GM19351 (cell line): ENCODE data around the gene FRMPD4.

Source experiments
- ATAC-seq: cut with Tn5 transposase; IDR thresholded peaks from one replicate; pipeline ENCODE4 v1.9.1; 2021; ENCODE audit warnings: mild to moderate bottlenecking, moderate library complexity; ENCODE audit not compliant: unreplicated experiment

Gene FRMPD4

DNA sequence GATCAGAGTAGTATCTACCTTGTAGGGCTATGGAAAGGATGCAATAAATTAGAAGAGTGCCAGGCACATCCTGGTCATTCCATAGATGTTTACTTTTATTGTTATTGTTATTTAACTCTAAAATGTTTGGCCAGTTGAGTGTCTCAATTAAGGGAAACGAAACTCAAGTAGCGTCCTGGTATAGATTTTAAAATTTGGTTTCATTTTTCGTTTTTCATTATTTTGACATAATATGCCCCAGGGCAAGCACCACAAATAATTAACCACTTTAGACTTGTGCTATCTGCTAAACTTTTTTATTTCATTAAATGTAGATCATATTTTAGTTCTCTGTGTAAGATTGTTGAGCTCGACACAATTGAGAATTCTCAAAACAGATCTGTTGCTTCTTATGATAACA is 473.2 kb downstream of the FRMPD4 start:
- ATAC-seq, result no peak

DNA sequence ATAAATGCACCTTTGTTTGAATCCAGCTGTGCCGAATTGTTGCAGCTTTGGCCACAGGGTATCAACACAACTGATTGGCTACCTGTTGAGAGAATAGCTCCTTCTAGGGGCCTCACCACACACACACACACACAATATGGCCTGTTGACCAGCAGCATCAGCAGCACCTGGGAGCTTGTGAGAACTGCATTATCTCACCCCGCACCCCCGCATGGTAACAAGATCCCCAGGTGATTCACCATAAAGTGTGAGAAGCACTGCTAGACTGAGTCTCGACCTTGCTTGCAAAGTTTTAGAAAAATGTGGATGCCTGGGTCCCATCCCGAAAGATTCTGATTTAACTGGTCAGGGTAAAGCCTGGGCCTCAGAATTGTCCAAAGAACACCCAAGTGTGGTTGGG is 476.0 kb downstream of the FRMPD4 start:
- ATAC-seq, result no peak

DNA sequence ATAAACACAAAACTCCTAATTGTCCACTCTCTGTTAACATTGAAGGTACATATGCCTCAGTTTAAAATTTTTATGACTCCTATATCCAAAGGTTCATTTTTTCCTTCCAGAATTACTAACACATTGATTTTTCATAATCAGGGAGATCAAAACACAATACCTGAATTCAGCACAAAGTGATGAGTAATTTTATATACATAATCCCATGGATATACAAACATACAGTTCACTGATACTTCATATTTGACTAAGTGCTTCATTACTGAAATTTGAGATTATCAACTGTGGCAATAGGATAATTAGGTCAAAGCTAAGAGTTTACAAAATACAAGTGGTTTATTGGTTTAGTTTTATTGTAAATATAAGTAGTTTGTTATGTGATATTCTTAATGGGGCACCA is 476.8 kb downstream of the FRMPD4 start:
- no peak for ATAC-seq

DNA sequence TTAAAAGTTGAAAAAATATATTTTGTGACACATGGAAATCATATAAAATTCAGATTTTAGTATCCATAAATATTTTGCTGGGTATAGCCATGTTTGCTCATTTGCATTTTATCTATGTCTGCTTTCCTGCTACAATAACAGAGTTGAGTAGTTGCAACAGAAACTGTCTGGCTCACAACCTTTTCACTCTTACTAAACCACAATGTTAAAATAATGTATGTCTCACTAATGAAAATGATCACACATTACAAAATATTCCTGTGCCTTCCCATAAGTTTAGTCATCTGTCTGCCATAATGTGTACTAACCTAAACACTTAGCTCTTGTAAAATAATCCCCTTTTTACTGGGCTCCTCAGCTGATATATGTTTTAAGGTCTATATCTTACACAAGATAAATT is 479.0 kb downstream of the FRMPD4 start:
- ATAC-seq, result no peak

DNA sequence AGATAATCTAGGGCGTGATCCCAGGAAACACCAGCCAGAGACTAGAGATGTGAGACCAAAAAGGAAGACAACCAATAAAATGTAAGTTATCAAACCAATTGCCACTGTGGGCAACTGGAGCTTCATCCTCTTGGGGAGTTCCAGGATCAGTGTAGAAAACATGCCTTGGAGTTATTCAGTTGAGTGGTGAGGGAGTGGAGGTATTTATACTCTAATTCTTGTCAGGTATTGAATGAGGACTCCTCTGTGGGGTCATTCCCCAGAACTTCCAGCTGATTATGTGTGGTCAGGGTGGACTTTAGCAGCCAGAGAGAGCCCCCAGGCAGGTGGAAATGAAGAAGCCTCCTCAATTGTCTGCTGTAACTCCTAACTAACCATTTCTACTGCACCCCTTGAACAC is 509.0 kb downstream of the FRMPD4 start:
- ATAC-seq, result no peak

DNA sequence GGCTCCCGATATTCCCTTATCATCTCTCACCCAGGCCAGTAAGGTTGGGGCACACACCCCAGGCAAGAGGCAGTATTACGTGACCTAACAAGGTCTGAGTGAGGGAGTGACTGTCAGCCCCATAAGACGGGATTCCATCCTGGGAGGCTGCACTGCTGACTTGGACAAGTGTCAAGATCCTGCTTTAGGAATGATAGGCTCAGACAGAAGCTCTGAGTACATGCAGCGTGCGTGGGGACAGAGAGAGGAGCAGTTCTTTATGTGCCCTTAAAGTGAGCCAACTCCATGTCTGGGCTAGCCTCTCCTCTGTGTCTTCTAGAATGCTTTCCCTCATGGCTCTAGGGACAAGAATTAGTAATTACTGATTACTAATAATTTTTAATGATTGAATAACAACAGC is 510.7 kb downstream of the FRMPD4 start:
- no peak for ATAC-seq

DNA sequence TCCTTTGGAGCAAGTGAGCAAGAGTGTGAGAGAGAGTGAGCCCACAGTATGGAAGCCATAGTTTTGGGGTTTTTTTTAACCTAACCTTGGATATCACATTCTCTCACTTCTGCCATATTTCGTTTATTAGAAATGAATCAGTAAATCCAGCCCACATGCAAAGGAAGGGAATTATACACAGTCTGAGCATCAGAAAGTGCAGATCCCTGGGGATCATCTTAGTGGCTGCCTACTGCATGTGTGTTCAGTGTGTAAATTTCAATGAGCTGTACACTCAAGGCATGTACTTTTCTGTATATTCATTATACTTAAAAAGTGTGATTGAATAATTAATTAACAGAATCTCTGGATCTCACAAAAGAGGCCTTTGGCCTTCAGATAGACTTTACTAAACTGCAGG is 519.2 kb downstream of the FRMPD4 start:
- no peak for ATAC-seq

DNA sequence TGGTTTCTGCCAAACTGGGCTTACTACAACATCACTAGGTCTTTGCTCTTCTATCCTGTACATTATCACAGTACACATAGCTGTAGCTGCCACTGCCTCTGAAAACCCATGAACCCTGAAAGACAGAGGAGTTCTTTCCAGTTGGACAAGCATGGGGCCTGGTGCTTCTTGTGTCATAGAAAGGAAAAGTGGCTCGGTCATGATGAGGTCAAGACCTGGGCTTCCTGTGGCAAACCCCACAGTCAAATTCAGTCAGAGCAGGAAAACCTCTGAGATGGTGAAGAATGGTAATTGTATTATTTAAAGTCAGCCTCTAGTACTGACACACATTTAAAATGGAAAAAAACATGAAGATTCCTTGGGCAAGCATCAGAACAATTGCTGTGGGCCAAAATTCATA is 519.6 kb downstream of the FRMPD4 start:
- ATAC-seq, result peak; percentile 84

DNA sequence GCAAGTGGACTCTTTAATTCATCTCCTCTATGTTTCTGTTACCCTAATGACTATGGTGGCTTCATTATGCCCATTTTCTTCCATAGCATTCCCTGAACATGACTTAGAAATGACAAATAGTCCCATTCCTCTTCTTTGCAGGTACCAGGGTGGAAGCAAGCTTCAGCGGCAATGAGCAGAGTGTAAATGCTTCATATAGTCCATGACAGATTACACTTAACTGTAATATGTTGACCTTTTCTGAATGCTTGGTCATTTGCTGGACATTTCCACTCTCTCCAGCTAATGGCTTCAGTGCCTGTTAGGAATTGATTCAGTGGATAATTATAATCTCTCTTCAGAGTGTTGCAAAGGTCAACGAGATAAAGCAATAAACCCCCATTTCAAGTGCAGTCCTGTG is 523.2 kb downstream of the FRMPD4 start:
- no peak for ATAC-seq

DNA sequence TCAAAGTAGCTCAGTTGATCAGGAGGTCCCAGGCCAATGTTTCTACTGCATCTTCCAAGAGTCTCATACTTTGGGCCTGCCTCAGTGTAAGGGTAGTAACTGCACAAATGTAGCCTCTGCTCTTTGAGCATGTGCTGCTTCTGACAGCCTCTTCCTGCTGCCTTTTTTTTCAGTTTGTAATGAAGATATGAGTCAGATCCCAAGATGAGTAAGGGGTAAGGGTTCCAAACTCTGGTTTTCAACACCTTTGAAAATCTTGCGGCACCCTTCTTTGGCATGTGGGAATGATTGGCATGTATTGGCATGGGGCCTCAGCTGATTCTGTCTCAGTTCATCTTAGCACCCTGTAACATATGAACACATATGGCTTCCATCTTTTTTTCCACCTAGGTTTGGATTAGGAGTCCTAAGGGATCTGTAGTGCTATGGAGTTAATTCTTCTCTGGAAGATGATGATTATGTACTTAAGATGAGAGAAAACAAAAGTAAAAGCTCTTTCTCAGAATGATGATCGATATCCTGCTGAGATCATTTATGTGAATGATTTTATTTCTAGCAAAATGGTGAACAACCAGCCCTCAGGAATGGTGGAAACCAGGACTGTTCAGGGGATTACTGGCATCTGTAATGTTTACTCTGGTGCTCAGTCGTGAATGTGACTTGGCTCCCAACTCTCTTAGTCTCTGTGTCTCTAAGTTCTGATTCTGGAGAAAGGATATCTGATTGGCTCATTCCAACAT is 534.3 kb downstream of the FRMPD4 start:
- ATAC-seq, result no peak

DNA sequence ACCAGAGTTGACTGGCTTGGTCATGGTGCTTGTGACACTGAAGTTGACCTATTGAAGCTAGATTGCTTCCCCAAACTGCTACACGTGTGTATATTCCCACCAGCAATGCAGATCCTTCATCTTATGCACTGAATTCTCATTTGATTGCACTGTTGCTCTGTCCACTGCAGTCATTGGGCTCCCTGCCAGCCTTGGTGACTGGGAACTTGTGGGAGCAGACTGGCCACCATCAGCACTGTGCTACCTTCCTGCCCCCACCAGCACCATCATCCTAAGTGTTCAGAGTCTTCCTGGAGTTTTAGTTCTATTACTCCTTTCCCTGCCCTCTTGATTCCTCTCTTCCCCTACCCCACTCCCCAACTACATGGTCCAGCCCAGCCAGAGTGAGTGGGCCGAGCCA is 535.2 kb downstream of the FRMPD4 start:
- no peak for ATAC-seq

DNA sequence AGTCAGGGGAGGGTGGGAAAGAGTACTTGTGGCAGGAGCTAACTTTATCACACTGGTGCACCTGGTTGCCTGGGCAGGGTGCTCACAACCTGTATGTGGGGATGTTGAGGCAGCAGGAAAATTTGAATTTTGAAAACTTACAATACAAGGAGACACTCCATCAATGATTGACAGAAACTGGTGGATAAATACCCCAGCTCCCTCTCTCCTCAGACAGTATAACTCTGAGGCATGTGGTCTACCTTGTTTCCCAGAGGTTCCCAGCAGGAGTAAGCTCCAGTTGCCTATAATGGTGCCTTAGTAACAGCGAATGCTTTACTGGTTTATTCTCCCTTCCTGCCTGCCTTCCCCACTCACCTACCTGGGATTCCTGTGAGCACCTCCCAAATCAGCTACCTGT is 541.2 kb downstream of the FRMPD4 start:
- ATAC-seq, result no peak

DNA sequence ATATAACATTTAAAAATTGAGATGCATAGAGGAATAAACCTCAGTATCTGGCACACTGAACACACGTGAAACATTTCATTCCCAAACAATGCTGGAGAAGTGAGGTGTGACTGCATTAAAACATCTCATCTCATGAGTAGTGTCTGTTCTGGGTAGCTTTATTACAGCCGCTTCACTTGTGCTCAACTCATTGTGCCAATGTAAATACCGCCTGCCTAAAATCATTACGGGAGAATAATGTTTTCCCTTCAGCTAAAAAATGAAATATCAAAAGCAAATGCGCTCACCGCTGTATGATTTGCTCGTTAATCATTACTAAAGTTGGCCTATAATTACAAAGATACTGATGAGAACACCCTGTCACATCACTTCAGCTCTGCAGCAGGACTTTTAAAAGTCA is 542.8 kb downstream of the FRMPD4 start:
- no peak for ATAC-seq

DNA sequence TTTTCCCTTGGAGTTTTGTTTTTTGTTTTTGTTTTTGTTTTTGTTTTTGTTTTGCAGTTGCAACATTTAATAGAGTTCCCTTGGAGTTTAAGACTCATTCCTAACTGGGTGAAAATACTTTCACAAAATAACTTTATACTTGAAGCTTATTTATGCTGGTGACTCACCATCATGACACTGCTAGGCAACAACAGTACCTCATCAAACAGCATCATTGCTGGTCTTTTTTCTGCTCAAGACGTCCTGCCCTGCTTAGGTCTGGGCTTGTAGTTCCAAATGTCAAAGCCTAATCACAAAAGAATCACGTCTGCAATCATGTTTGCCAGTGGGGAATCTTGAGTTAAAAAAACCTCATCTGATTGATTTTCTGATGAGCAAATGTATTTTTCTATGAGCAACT is 547.3 kb downstream of the FRMPD4 start:
- no peak for ATAC-seq

DNA sequence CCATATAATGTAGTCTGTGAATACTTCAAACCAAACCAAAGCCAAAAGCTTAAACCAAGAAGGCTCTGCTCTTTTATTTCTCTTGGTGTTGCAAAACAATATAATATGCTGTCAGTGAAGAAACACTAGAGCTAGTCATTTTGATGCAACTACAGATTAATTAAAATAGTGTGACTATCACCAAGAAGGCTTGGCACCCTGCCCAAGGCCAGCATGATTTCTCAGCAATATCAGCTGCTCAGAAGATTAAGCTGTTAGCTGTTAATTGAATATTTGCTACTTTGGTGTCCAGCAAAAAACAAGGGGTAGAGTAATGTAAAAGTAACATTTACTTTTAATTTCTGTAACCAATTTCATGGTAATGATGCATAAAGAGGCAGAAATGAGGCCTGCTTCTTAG is 548.1 kb downstream of the FRMPD4 start:
- ATAC-seq, result no peak

DNA sequence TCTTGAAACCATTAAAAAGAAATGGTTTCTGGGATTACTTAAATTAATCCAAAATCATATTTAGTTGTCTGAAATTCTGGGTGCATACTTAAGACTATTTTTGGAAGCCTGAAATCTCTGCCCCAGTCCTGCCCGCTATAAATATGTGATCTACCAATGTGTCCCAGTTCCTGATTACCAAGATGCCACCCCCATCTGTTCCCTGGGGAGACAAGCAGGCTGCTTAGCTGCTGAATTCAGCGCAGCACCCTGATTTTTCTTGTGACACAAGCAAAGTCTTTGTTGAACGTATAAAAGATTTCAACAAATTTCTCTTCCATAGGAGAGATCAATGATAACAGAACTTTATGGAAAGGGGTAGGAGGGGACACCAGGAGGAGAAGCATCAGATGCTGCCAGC is 552.4 kb downstream of the FRMPD4 start:
- ATAC-seq, result no peak

DNA sequence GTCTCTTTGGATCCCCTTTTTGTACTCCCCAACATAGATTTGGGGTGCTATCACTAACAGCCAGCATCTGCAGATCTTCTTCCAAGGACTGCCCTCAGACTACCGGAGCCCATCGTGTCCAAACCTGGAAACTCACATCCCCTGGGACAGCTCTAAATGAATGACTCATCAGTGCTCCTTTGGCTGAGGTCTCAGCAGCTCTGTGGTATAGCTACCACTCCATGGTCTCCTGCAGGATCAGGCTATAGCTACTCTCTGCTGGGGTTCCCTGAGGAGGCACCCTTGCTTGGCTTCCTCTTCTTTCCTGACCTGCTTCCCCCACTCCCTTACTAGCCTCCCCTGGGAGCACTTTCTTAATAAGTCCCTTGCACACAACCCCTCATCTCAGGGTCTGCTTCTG is 555.5 kb downstream of the FRMPD4 start:
- ATAC-seq, result no peak

DNA sequence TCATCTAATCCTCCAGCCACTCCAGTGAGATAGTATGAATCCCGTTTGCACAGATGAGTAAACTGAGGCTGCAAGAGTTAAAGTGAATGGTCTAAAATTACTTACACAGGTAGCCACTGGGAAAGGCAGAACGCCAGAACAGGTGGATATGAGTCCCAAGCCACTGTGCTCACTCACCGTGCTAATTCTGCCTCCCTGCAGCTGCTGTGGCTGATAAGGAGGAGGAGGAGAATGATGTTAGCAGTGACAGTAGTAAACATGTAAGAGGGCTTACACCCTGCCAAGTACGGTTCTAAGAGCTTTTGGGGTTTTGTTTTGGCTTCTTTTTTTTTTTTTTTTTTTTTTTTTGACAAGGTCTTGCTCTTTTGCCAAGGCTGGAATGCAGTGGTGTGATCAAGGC is 562.5 kb downstream of the FRMPD4 start:
- no peak for ATAC-seq

DNA sequence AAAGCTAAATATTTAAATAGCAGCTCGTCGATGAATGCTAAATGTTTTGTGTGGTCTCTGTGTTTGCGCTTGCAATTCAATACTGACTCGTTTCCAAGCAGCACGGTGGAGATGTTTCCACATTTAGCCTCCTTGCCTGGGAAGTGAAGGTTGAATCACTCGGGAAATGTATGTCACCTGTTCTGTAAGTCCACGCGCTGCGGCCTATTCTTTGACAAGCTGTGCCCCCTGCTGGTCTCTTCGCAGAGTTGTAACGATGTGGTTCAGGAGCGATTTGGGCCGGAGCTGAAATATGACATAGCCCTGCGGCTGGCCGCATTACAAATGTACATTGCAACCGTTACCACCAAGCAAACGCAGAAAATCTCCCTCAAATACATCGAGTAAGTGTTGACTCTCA is 563.4 kb downstream of the FRMPD4 start:
- peak; percentile 87 for ATAC-seq

DNA sequence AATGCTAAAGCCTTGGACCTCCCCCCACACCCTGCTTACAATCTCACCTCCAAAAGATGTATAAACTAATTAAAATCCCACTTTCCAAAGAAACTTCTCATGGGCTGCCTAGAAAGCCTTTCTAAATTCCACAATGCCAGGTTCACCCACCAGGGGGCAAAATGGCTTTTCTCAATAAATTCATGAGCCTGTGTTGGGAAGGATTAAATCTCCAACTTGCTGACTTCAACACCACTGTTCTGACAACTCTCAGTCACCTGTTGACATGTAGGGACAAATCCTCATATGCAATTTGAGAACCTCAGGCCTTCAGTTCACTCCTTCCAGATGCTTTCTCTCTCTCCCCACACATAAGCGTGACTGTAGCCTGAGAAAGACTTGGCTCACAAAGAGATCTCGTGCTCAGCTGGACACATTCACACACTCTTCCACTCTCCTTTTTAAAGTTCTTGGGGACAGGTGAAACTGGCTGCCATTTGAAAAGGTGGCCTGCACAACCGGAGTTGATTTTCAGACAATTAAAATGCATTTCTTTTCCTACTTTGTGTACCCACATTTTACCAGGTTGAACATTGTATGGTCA is 564.3 kb downstream of the FRMPD4 start:
- no peak for ATAC-seq

DNA sequence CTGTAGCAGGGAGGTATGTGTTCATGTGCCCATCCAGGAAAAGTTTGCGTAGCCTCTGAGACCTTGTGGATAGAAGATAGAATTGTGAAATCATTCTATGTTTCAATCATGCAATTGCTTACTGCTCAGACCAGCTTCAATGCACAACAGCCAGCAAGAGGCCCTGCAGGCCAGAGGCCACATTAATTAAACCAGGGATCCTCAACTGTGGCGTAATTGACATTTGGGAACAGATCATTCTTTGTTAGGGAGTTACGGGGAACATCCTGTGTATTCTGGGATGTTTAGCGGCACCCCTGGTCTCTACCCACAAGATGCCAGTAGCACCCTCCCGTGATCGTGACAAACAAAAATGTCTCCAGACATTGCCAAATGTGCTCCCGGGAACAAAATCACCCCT is 566.4 kb downstream of the FRMPD4 start:
- ATAC-seq, result no peak

DNA sequence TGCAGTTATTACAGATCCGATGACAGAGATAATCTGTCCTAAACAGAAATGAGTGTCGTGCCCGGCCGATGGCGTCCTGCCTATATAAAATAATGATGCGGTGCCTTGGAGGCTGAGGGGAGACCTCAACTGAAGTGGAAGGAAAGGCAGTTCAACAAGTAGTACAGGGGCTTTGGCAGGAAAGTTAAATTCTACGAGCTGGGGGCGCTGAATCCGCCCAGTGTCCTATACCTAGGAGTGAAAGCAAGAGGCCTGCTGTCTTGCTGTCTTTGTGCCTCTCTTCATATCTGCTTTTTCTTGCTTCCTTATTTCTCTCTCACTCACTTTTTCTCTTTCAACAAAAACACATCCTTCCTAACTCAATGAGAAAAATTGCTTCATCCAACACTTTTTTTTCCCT is 570.8 kb downstream of the FRMPD4 start:
- peak; percentile 84 for ATAC-seq

DNA sequence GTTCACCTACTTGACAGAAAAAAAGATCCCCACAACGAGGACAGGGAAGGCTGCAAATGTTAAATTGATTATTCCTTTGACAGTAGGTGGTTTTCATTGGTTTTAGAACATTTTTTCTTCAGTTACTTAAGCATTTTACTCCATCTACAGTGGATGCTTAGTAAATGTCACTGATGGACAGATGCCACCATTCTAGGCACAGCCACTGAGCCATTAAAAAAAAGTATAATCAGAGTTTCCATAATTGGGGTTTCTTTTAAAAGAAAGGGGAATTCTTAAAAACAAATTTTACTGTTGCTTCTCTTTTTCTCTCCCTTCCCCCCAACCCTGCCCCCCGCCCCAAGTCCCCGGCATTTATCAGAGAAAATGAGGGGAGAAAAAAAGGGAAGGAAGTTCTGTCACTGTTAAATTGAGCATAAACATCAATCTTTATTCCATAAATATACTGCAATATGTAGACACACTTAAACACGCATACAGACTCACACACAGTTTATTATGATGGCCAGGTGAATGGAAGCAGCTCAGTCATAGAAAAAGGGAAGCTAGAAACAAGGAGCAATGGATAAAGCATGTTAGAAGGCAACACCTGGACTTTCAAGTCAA is 573.3 kb downstream of the FRMPD4 start:
- no peak for ATAC-seq
